K562 (cell line): ENCODE measurements around the gene NRXN3. TPM values are rescaled to one million over a fixed set of nuclear protein-coding genes. Genes with fewer than 3 reads are reported as not detected.

Experiments
- ATAC-seq: fragments of 200-7000 bp; cut with Tn5 transposase; 3 replicates; pipeline ENCODE4 v1.9.1; 2020; ENCODE audit warnings: moderate library complexity
- BruUV-seq: library from RNA; stranded (reverse); fragments of 400-500 nt; replicated peaks from 2 replicates; lab custom pipeline; 2021; lab: Mats Ljungman, UMichigan
- CTCF ChIA-PET: fragments of 300-600 bp; formaldehyde crosslinking; extraction: SDS; loops from one replicate; lab custom pipeline; 2021; ENCODE audit warnings: low intra/inter-chr PET ratio; lab: Yijun Ruan, JAX
- POLR2A ChIA-PET: fragments of 300-600, 350-650 bp; sonication (Branson Sonifier 250); formaldehyde crosslinking; extraction: SDS; loops from one replicate; lab custom pipeline; 2021; ENCODE audit warnings: antibody characterized with exemption, inconsistent platforms; lab: Yijun Ruan, JAX
- DNase-seq, 4 experiments: peaks; one replicate each; pipeline versions ENCODE4 v3.0.0 to v3.0.0-alpha.2; 2011 to 2018; ENCODE audit warnings: low spot score in 3 of 4, mixed read lengths in 3 of 4; ENCODE audit errors: extremely low read depth in 1 of 4
- FAIRE-seq: peaks from 2 replicates; lab custom pipeline; 2011; peaks lifted over from hg19 to GRCh38; lab: Jason Lieb, UNC
- H2AFZ ChIP-seq: 2 replicates; pipeline ENCODE4 v1.6.0; 2011; ENCODE audit warnings: low read depth, low read length, control low read depth, inconsistent platforms
- H3K27ac ChIP-seq: fragments of 200-600 bp; 3 replicates; pipeline ENCODE4 v1.8.0; 2011; ENCODE audit warnings: low read depth, mild to moderate bottlenecking, control low read depth, inconsistent platforms, low read length, moderate library complexity, mixed read lengths; ENCODE audit errors: extremely low read depth
- H3K27me3 ChIP-seq, 2 experiments: fragments of 300-600 bp in 1 of 2; 2 replicates in 1 of 2; 3 replicates in 1 of 2; pipeline versions ENCODE4 v1.6.0 to v1.8.0; 2011; ENCODE audit warnings: inconsistent platforms in 2 of 2, low read length in 2 of 2, mild to moderate bottlenecking in 1 of 2, mixed read lengths in 1 of 2, moderate library complexity in 1 of 2; ENCODE audit not compliant: control insufficient read depth in 2 of 2, insufficient read depth in 2 of 2
- H3K36me3 ChIP-seq: fragments of 300-600 bp; 3 replicates; pipeline ENCODE4 v1.8.0; 2011; ENCODE audit warnings: mild to moderate bottlenecking, low read length, inconsistent platforms; ENCODE audit not compliant: control insufficient read depth, insufficient read depth
- H3K4me1 ChIP-seq, 2 experiments: fragments of 200-600 bp in 1 of 2; replicated peaks in 1 of 2; 2 replicates in 1 of 2; 3 replicates in 1 of 2; pipeline versions ENCODE4 v1.5.1 to v1.8.0; 2011; ENCODE audit warnings: inconsistent platforms in 2 of 2, low read length in 2 of 2, mild to moderate bottlenecking in 1 of 2, mixed read lengths in 1 of 2, moderate library complexity in 1 of 2; ENCODE audit not compliant: control insufficient read depth in 2 of 2, insufficient read depth in 2 of 2
- H3K4me2 ChIP-seq: 2 replicates; pipeline ENCODE4 v1.6.1; 2011; ENCODE audit warnings: low read length, control low read depth, inconsistent platforms, mixed read lengths; ENCODE audit not compliant: insufficient read depth
- H3K4me3 ChIP-seq: fragments of 200-600 bp; sonication (generic), shearing (Covaris generic); 2 replicates; pipeline ENCODE4 v1.5.1; 2016; ENCODE audit warnings: control low read depth, inconsistent platforms
- H3K79me2 ChIP-seq: fragments of 200-600 bp; 3 replicates; pipeline ENCODE4 v1.8.0; 2011; ENCODE audit warnings: low read length, inconsistent platforms; ENCODE audit not compliant: control insufficient read depth, insufficient read depth
- H3K9ac ChIP-seq, 2 experiments: 2 replicates each; pipeline versions ENCODE4 v1.6.0 to v1.6.1; 2011; ENCODE audit warnings: low read depth in 2 of 2, low read length in 2 of 2, control low read depth in 1 of 2, inconsistent platforms in 1 of 2, mild to moderate bottlenecking in 1 of 2, mixed read lengths in 1 of 2; ENCODE audit not compliant: insufficient read depth in 1 of 2
- H3K9me1 ChIP-seq: one replicate; pipeline ENCODE4 v1.6.0; 2011; ENCODE audit warnings: inconsistent platforms, mild to moderate bottlenecking, low read length, moderate library complexity; ENCODE audit not compliant: control insufficient read depth, insufficient read depth
- H3K9me3 ChIP-seq: replicated peaks from 2 replicates; pipeline ENCODE4 v1.5.1; 2011; ENCODE audit warnings: low read depth, low read length, inconsistent platforms; ENCODE audit not compliant: control insufficient read depth, insufficient read depth
- H4K20me1 ChIP-seq: replicated peaks from 2 replicates; pipeline ENCODE4 v1.6.1; 2011; ENCODE audit warnings: low read length, inconsistent platforms, mixed read lengths; ENCODE audit not compliant: control insufficient read depth, insufficient read depth
- CHCHD3 ChIP-seq: fragments of 250-450 bp; sonication (Bioruptor Pico); IDR thresholded peaks from 2 replicates; pipeline ENCODE4 v2.1.2; 2022; ENCODE audit warnings: mild to moderate bottlenecking
- HMG20B ChIP-seq: fragments of 250-450 bp; sonication (Bioruptor Pico); IDR thresholded peaks from 2 replicates; pipeline ENCODE4 v1.5.0; 2021; ENCODE audit warnings: mild to moderate bottlenecking
- KDM4B ChIP-seq, 2 experiments: fragments of 450-650 bp in 1 of 2; sonication (generic) in 1 of 2; IDR thresholded peaks; 2 replicates each; pipeline ENCODE4 v1.6.1; 2016 to 2017; ENCODE audit warnings: borderline replicate concordance in 2 of 2, antibody characterized with exemption in 1 of 2, low read depth in 1 of 2, mild to moderate bottlenecking in 1 of 2
- MAFG ChIP-seq: fragments of 450-650 bp; conservative IDR thresholded peaks from 2 replicates; pipeline ENCODE4 v1.6.1; 2016; ENCODE audit warnings: missing genetic modification characterization, missing compliant biosample characterization
- MAFK ChIP-seq: IDR thresholded peaks from 2 replicates; pipeline ENCODE4 v1.6.1; 2011; ENCODE audit warnings: low read length, improper control_type of control experiment
- SOX6 ChIP-seq: fragments of 450-650 bp; IDR thresholded peaks from 2 replicates; pipeline ENCODE4 v1.6.1; 2014; ENCODE audit warnings: mild to moderate bottlenecking
- ZFP30 ChIP-seq: fragments of 250-450 bp; sonication (Bioruptor Pico); IDR thresholded peaks from 2 replicates; pipeline ENCODE4 v1.8.0; 2022; ENCODE audit warnings: moderate library complexity, mild to moderate bottlenecking, inconsistent platforms, borderline replicate concordance
- WGBS: fragments of 100-300 bp; shearing (Covaris generic); methylation state at CpG from one replicate; pipeline ENCODE4 v1.1.6; 2016; ENCODE audit warnings: low coverage, mixed read lengths; ENCODE audit not compliant: insufficient coverage; ENCODE audit errors: missing lambda C conversion rate; 5-methylcytosine and 5-hydroxymethylcytosine counted together
- in situ Hi-C: fragments of 300-500 bp; cut with MboI; formaldehyde crosslinking; loops from 4 replicates; pipeline ENCODE4 v1.15.0; 2018; ENCODE audit warnings: inconsistent platforms, mixed read lengths
- intact Hi-C: fragments of 100-400 bp; cut with micrococcal nuclease; formaldehyde crosslinking; loops from 2 replicates; pipeline ENCODE4 v1.14.2; 2022
- polyA plus RNA-seq, 8 experiments: library from polyadenylated mRNA; depleted of rRNA in 4 of 8; stranded (reverse) in 5 of 8; unstranded in 3 of 8; fragments of >200 nt; fragmentation: Nextera tagmentation in 2 of 8; fragmentation: Illumina TruSeq in 1 of 8; extraction: Ambion mirVana in 2 of 8; extraction: Trizol in 1 of 8; gene quantifications; 2 replicates each; pipeline versions ENCODE4 v1.2.1 to v1.2.3, GENCODE V29; 2011 to 2014; ENCODE audit warnings: inconsistent platforms in 1 of 8, missing spikeins in 1 of 8
- total RNA-seq, 7 experiments: library from RNA; depleted of rRNA in 6 of 7; stranded (reverse); fragments of >200 nt in 6 of 7; fragmentation: Illumina TruSeq in 2 of 7; extraction: Trizol in 2 of 7; gene quantifications; 2 replicates each; pipeline versions ENCODE4 v1.2.1 to v1.2.3, GENCODE V29; 2011 to 2021; ENCODE audit warnings: low replicate concordance in 1 of 7
- TF ChIP-seq, protein P1 (sequence below): fragments of 450-650 bp; formaldehyde crosslinking; IDR thresholded peaks from 2 replicates; pipeline ENCODE4 v1.4.0; 2020; ENCODE audit warnings: mild to moderate bottlenecking, mixed read lengths
- TF ChIP-seq, protein P2 (sequence below): IDR thresholded peaks from 2 replicates; pipeline ENCODE4 v1.6.1; 2011; ENCODE audit not compliant: insufficient read length; ENCODE audit errors: extremely low read depth

NRXN3 gene
- total and polyA plus RNA-seq, 9 of the 15 experiments (the other 6 are each of a cell fraction or from before 2014, with no cell fraction given): 0.09 TPM; not detected in 8

DNA sequence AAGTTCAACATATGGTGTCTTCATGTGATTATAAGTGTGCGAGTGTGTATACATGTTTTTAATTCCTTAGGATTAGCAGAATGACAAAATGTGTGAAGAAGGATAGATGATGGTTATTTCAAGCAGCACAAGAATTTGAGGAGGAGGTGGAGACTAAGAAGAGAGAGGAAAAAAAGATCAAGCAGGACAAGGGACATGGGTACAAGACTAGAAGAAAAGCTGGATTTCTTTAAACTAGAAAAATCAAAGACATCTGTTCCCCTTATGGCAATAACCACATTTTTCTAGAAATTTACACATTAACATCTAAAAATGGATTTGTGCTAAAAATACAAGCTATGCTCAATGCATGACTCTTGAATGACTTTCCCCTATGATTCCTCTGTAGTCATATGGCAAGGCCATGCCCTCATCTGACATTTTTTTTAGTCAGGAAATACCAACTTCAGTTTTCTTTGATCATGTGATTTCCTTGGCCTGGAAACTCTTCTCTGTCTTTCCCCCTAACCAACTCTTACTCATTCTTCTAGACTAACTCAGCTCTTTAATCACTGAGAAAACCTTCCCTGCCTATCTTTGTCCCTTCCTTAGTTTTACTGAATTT is 435.8 kb downstream of the NRXN3 start:
- DNase-seq (no peak), ATAC-seq (no peak), FAIRE-seq (no peak)
- Histone ChIP-seq H3K9ac (no peak overlapping the region), H3K9me1 (no peaks in the 10 kb centered on the region), H3K4me2 (no peak overlapping the region), H3K4me3 (no peak overlapping the region), H3K79me2 (no peaks in the 10 kb centered on the region), H3K27me3 (no peaks in the 10 kb centered on the region), H3K4me1 (no peaks in the 10 kb centered on the region), H3K27ac (no peak overlapping the region), H3K9me3 (no peaks in the 10 kb centered on the region), H2AFZ (no peak overlapping the region), H4K20me1 (no peaks in the 10 kb centered on the region), H3K36me3 (no peaks in the 10 kb centered on the region)
- 0% methylated on average over 1 of the region's 1 CpG for WGBS
- BruUV-seq: no TSS peak
- CTCF ChIA-PET: no interaction called here
- POLR2A ChIA-PET: no interaction called here
- TF ChIP-seq MAFK (no peak), SOX6 (no peak), ZFP30 (no peak), CHCHD3 (CRISPR knock-in tag) (no peak), KDM4B (IDR thresholded peaks at IDR 0.05; ENCODE audit: borderline replicate concordance in 2 of 2, low read depth in 1 of 2) (no peak), HMG20B (no peak), MAFG (tag) (no peak)
- TF ChIP-seq, protein P1, sequence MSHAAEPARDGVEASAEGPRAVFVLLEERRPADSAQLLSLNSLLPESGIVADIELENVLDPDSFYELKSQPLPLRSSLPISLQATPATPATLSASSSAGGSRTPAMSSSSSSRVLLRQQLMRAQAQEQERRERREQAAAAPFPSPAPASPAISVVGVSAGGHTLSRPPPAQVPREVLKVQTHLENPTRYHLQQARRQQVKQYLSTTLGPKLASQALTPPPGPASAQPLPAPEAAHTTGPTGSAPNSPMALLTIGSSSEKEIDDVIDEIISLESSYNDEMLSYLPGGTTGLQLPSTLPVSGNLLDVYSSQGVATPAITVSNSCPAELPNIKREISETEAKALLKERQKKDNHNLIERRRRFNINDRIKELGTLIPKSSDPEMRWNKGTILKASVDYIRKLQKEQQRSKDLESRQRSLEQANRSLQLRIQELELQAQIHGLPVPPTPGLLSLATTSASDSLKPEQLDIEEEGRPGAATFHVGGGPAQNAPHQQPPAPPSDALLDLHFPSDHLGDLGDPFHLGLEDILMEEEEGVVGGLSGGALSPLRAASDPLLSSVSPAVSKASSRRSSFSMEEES: peak; percentile 7; the same call in 1 of the 2 replicates
- TF ChIP-seq, protein P2, sequence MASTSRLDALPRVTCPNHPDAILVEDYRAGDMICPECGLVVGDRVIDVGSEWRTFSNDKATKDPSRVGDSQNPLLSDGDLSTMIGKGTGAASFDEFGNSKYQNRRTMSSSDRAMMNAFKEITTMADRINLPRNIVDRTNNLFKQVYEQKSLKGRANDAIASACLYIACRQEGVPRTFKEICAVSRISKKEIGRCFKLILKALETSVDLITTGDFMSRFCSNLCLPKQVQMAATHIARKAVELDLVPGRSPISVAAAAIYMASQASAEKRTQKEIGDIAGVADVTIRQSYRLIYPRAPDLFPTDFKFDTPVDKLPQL: no peak
- intact Hi-C loops: no loop called here
- in situ Hi-C loops: no loop called here
